Activated T-helper 1 cell treated with anti-CD3 and anti-CD28 coated beads, Interleukin-2, amount 50 U/mL, for 16 hours (primary cell): ENCODE measurements around the gene LGALS7.
"Not testable (repeated sequence)": the region's sequence is repeated elsewhere in the genome, so short reads cannot be mapped to it uniquely, and the experiment has no call there.

ENCODE experiments used
- DNase-seq, 2 donors: peaks; one replicate each; pipeline ENCODE4 v3.0.0-alpha.2; 2020; ENCODE audit warnings: low read depth in 1 of 2, low spot score in 1 of 2

Gene LGALS7

GRCh38 chr19:38773469-38774177, at the start of gene LGALS7:
Gene LGALS7 (minus strand): TSS chr19:38773517. CDS start chr19:38773492, 25 bp downstream.
- DNase-seq: no peak

- DNase-seq: not testable (repeated sequence)
These were observed 48.0 kb upstream of the LGALS7 start for GRCh38 chr19:38821230-38821825.

- DNase-seq: no peak
These were observed 46.1 kb upstream of the LGALS7 start for GRCh38 chr19:38819231-38819920.

GRCh38 chr19:38817081-38817480, 43.8 kb upstream of the LGALS7 start:
- DNase-seq: no peak

GRCh38 chr19:38816131-38816750, 42.9 kb upstream of the LGALS7 start:
- DNase-seq: no peak

GRCh38 chr19:38815059-38816001, 42.0 kb upstream of the LGALS7 start:
- DNase-seq: no peak

- not testable (repeated sequence) for DNase-seq
These were observed 40.6 kb upstream of the LGALS7 start for GRCh38 chr19:38813932-38814331.

- no peak for DNase-seq
These were observed 40.0 kb upstream of the LGALS7 start for GRCh38 chr19:38813323-38813722.

- no peak for DNase-seq
These were observed 39.6 kb upstream of the LGALS7 start, which contains the start of gene LGALS4 for GRCh38 chr19:38812841-38813320. Gene LGALS4 (minus strand): TSS chr19:38812945. CDS start chr19:38812886, 59 bp downstream.

- no peak for DNase-seq
These were observed 38.9 kb upstream of the LGALS7 start for GRCh38 chr19:38812009-38812840.

- DNase-seq: no peak
These were observed 36.4 kb upstream of the LGALS7 start for GRCh38 chr19:38809592-38810252.

- no peak for DNase-seq
These were observed 35.4 kb upstream of the LGALS7 start for GRCh38 chr19:38808741-38809140.

GRCh38 chr19:38807374-38808098, 34.2 kb upstream of the LGALS7 start:
- DNase-seq: not testable (repeated sequence)

- DNase-seq: no peak
These were observed 33.1 kb upstream of the LGALS7 start for GRCh38 chr19:38806371-38806770.

GRCh38 chr19:38805180-38805579, 31.9 kb upstream of the LGALS7 start:
- no peak for DNase-seq

GRCh38 chr19:38803543-38803942, 30.2 kb upstream of the LGALS7 start:
- DNase-seq: no peak

GRCh38 chr19:38801359-38802095, 28.2 kb upstream of the LGALS7 start:
- no peak for DNase-seq
